HG03354 (cell line): ENCODE data around the gene JTB.
"Not testable (repeated sequence)": the region's sequence is repeated elsewhere in the genome, so short reads cannot be mapped to it uniquely, and the experiment has no call there.

Source experiments
- ATAC-seq: cut with Tn5 transposase; IDR thresholded peaks from one replicate; pipeline ENCODE4 v1.9.1; 2021; ENCODE audit warnings: mild to moderate bottlenecking; ENCODE audit not compliant: unreplicated experiment, poor library complexity, severe bottlenecking

Gene JTB

GRCh38 chr1:153977250-153978240 is at the start of gene JTB:
Gene JTB, minus strand, starts transcription at chr1:153977674. Its CDS starts 422 bp downstream, at chr1:153977252.
- ATAC-seq = peak; percentile 80

GRCh38 chr1:154019940-154020339 is 42.5 kb upstream of the JTB start:
- ATAC-seq = no peak

GRCh38 chr1:154019269-154019668 is 41.8 kb upstream of the JTB start:
- ATAC-seq = no peak

- no peak for ATAC-seq
These were observed 36.9 kb upstream of the JTB start for GRCh38 chr1:154014154-154014907.

- not testable (repeated sequence) for ATAC-seq
These were observed 35.1 kb upstream of the JTB start for GRCh38 chr1:154012543-154012942.

- no peak for ATAC-seq
These were observed 34.7 kb upstream of the JTB start for GRCh38 chr1:154012129-154012528.

- no peak for ATAC-seq
These were observed 28.7 kb upstream of the JTB start for GRCh38 chr1:154006136-154006535.

- no peak for ATAC-seq
These were observed 22.9 kb upstream of the JTB start for GRCh38 chr1:154000420-154000819.

GRCh38 chr1:153996882-153997281 is 19.4 kb upstream of the JTB start:
- not testable (repeated sequence) for ATAC-seq

GRCh38 chr1:153995640-153996039 is 18.2 kb upstream of the JTB start:
- no peak for ATAC-seq

- no peak for ATAC-seq
These were observed 17.7 kb upstream of the JTB start for GRCh38 chr1:153995202-153995601.

GRCh38 chr1:153991806-153992205 is 14.3 kb upstream of the JTB start:
- no peak for ATAC-seq

- ATAC-seq = no peak
These were observed 13.7 kb upstream of the JTB start for GRCh38 chr1:153991151-153991630.

- peak; percentile 79 for ATAC-seq
These were observed 13.1 kb upstream of the JTB start, which contains the start of gene RPS27 for GRCh38 chr1:153990468-153991150. Gene RPS27, plus strand, starts transcription at chr1:153990762. Its CDS starts 35 bp downstream, at chr1:153990797.

- no peak for ATAC-seq
These were observed 10.1 kb upstream of the JTB start for GRCh38 chr1:153987621-153988020.

- no peak for ATAC-seq
These were observed 8.7 kb upstream of the JTB start, which contains the start of gene RAB13 for GRCh38 chr1:153985941-153986761. Gene RAB13, minus strand, starts transcription at chr1:153986339. Its CDS starts 103 bp downstream, at chr1:153986236.

- ATAC-seq = no peak
These were observed 8.0 kb upstream of the JTB start for GRCh38 chr1:153985341-153985912.

- no peak for ATAC-seq
These were observed 6.8 kb upstream of the JTB start for GRCh38 chr1:153984123-153984894.
